ENCODE data around the gene GSTM5. TPM values are rescaled to one million over a fixed set of nuclear protein-coding genes. Genes with fewer than 3 reads are reported as not detected.

The GSTM5 gene
- total and polyA plus RNA-seq, 2 of the 13 experiments (the other 11 are each of a cell fraction or from before 2014, with no cell fraction given): not detected

- TF ChIP-seq ZNF160 (CRISPR knock-in tag; IDR thresholded peaks at IDR 0.05) (no peak), IKZF1 (IDR thresholded peaks at IDR 0.05) (no peak), TRIM24 (CRISPR knock-in tag; IDR thresholded peaks at IDR 0.05) (no peak), FOXK2 (IDR thresholded peaks at IDR 0.05) (no peak), RARA (CRISPR knock-in tag; IDR thresholded peaks at IDR 0.05) (no peak), TFE3 (CRISPR knock-in tag; IDR thresholded peaks at IDR 0.05) (peak; percentile 27; the same call in 1 of the 2 replicates), ZNF547 (CRISPR knock-in tag; IDR thresholded peaks at IDR 0.05) (no peak; the same call in none of the 2 replicates), SNAPC4 (CRISPR knock-in tag; IDR thresholded peaks at IDR 0.05) (no peak), TCF7 (IDR thresholded peaks at IDR 0.05; ENCODE audit: low read depth) (no peak), POLR2A (IDR thresholded peaks at IDR 0.05; ENCODE audit: insufficient read depth in 1 of 2, low read depth in 2 of 2, low read length in 2 of 2) (peak; percentile 80 to 96), PBX2 (CRISPR knock-in tag; IDR thresholded peaks at IDR 0.05) (no peak), HES4 (CRISPR knock-in tag; IDR thresholded peaks at IDR 0.05; ENCODE audit: borderline replicate concordance) (peak; percentile 77; the same call in 1 of the 2 replicates), JARID2 (CRISPR knock-in tag; IDR thresholded peaks at IDR 0.05; ENCODE audit: insufficient replicate concordance) (no peak), ZNF549 (CRISPR knock-in tag; IDR thresholded peaks at IDR 0.05) (no peak), ZNF564 (CRISPR knock-in tag; IDR thresholded peaks at IDR 0.05) (0 out of 2 replicates have a peak, but pooled peaks have one; percentile 58), CENPX (CRISPR knock-in tag; IDR thresholded peaks at IDR 0.05) (no peak), NPAS2 (CRISPR knock-in tag; IDR thresholded peaks at IDR 0.05; ENCODE audit: borderline replicate concordance) (no peak), NR2C2 (CRISPR knock-in tag; IDR thresholded peaks at IDR 0.05; ENCODE audit: borderline replicate concordance) (no peak), DR1 (CRISPR knock-in tag; IDR thresholded peaks at IDR 0.05) (peak; percentile 95), LBX2 (CRISPR knock-in tag; IDR thresholded peaks at IDR 0.05; ENCODE audit: borderline replicate concordance) (0 out of 2 replicates have a peak, but pooled peaks have one; percentile 25), JDP2 (CRISPR knock-in tag; IDR thresholded peaks at IDR 0.05; ENCODE audit: borderline replicate concordance) (no peak), ZNF841 (CRISPR knock-in tag; IDR thresholded peaks at IDR 0.05; ENCODE audit: borderline replicate concordance) (no peak), AHR (CRISPR knock-in tag; IDR thresholded peaks at IDR 0.05) (no peak)
Measured at GRCh38 chr1:109739738-109740614, 27.9 kb downstream of the GSTM5 start (continued).

All from HepG2 (cell line).